ENCODE data around the gene FBXO4. TPM values are rescaled to one million over a fixed set of nuclear protein-coding genes. Genes with fewer than 3 reads are reported as not detected.

FBXO4 gene
- total RNA-seq, 2 donors from 2014 or later = 7.6 to 8.6 TPM

- DNase-seq = no peak
- no peaks in the 10 kb centered on the region for H3K4me1 ChIP-seq
- no peak for TF ChIP-seq CTCF (IDR thresholded peaks at IDR 0.05)
- intact Hi-C loops (cut with DNase I) = no loop called here
- no peaks in the 10 kb centered on the region for H3K27me3 ChIP-seq
- H3K9me3 ChIP-seq = no peaks in the 10 kb centered on the region
- H3K4me3 ChIP-seq = no peak overlapping the region
- no peak overlapping the region for H3K27ac ChIP-seq
- H3K9ac ChIP-seq (ENCODE audit: low read depth in 2 of 2, low read length in 2 of 2) = no peak overlapping the region
- no peaks in the 10 kb centered on the region for H3K36me3 ChIP-seq
These were observed 31.9 kb downstream of the FBXO4 start for GRCh38 chr5:41956943-41957342.

GRCh38 chr5:41960481-41960880, 35.4 kb downstream of the FBXO4 start:
- Histone ChIP-seq H3K9me3 (no peaks in the 10 kb centered on the region), H3K4me3 (no peak overlapping the region), H3K9ac (ENCODE audit: low read depth in 2 of 2, low read length in 2 of 2) (no peak overlapping the region), H3K4me1 (no peaks in the 10 kb centered on the region), H3K27me3 (no peaks in the 10 kb centered on the region), H3K36me3 (no peaks in the 10 kb centered on the region), H3K27ac (no peak overlapping the region)
- TF ChIP-seq CTCF (IDR thresholded peaks at IDR 0.05) = no peak
- DNase-seq = no peak
- intact Hi-C loops (cut with DNase I) = no loop called here

- Histone ChIP-seq H3K4me1 (no peaks in the 10 kb centered on the region), H3K9me3 (no peaks in the 10 kb centered on the region), H3K4me3 (no peak overlapping the region), H3K27ac (no peak overlapping the region), H3K9ac (ENCODE audit: low read depth in 2 of 2, low read length in 2 of 2) (no peak overlapping the region), H3K27me3 (no peaks in the 10 kb centered on the region), H3K36me3 (no peaks in the 10 kb centered on the region)
- no peak for TF ChIP-seq CTCF (IDR thresholded peaks at IDR 0.05)
- intact Hi-C loops (cut with DNase I) = no loop called here
- no peak for DNase-seq
These were observed 36.7 kb downstream of the FBXO4 start for GRCh38 chr5:41961736-41962135.

GRCh38 chr5:41962491-41962890, 37.4 kb downstream of the FBXO4 start:
- H3K36me3 ChIP-seq = no peaks in the 10 kb centered on the region
- H3K27me3 ChIP-seq = no peaks in the 10 kb centered on the region
- H3K4me3 ChIP-seq = no peak overlapping the region
- no peak overlapping the region for H3K9ac ChIP-seq (ENCODE audit: low read depth in 2 of 2, low read length in 2 of 2)
- DNase-seq = no peak
- no peaks in the 10 kb centered on the region for H3K9me3 ChIP-seq
- H3K4me1 ChIP-seq = no peaks in the 10 kb centered on the region
- no peak for TF ChIP-seq CTCF (IDR thresholded peaks at IDR 0.05)
- intact Hi-C loops (cut with DNase I) = no loop called here
- H3K27ac ChIP-seq = no peak overlapping the region

GRCh38 chr5:41966401-41967105, 41.5 kb downstream of the FBXO4 start:
- intact Hi-C loops (cut with DNase I) = no loop called here
- no peak overlapping the region for H3K27ac ChIP-seq
- DNase-seq = no peak
- no peaks in the 10 kb centered on the region for H3K36me3 ChIP-seq
- H3K4me1 ChIP-seq = no peaks in the 10 kb centered on the region
- H3K9ac ChIP-seq (ENCODE audit: low read depth in 2 of 2, low read length in 2 of 2) = no peak overlapping the region
- H3K9me3 ChIP-seq = no peaks in the 10 kb centered on the region
- no peak overlapping the region for H3K4me3 ChIP-seq
- no peak for TF ChIP-seq CTCF (IDR thresholded peaks at IDR 0.05)
- H3K27me3 ChIP-seq = no peaks in the 10 kb centered on the region
